ENCODE results near the gene ARL5A.

ARL5A gene

GRCh38 chr2:151792589-151792988 lies 35.6 kb downstream of the ARL5A start:
- no peak for DNase-seq

GRCh38 chr2:151791545-151791944 lies 36.7 kb downstream of the ARL5A start:
- DNase-seq = no peak

GRCh38 chr2:151790689-151791088 lies 37.5 kb downstream of the ARL5A start:
- DNase-seq = no peak

DNA sequence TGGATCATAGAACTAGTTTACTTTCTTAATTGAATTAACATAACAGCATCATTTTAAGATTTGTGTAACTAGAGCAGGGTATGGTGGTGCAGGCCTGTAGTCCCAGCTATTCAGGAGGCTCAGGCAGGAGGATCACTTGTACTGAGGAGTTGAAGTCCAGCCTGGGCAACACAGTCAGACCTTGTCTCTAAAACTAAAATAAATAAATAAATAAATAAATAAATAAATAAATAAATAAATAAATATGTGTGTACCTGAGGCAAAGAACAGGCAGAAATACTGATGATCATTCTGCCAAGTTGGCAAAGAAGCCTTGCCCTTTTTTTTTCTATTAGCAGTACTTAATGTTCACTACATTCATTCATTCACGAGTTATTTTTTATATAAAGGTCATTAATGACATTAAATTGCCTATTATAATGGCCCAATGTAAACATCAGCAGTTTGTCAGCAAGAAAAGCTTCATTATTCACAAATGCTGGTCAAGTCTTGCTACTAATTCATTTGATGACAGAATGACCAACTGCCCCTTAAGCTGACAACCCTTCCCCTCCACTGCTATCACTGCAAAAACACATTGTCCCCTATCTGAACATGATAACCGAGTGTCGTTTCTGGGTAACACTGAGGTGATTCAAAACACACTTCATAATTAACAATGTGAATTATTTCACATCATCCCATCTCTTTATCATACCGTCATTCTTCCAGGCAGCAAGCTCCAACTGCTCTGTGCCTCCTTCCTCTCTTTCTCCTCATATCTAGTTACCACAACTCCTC lies 39.0 kb downstream of the ARL5A start:
- no peak for DNase-seq

GRCh38 chr2:151786483-151786882 lies 41.7 kb downstream of the ARL5A start:
- no peak for DNase-seq

DNA sequence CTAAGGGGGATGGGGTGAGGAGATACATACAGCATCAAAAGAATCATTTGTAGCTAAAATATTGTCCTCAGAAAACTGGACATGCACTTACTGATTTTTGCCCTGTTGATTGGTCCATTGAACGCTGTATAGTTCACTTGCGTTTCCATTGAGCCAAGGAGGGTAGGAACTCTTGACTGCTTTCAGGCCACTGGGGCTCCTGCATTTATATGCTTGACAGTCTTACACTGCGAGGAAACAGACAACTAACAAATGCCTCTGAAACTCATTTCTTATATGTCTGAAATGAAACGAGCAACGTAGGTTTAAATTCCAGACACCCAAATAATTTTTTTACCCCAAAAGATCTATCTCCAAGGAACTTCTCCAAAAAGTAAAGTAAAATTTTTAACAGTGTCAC lies 42.1 kb downstream of the ARL5A start:
- DNase-seq = no peak

DNA sequence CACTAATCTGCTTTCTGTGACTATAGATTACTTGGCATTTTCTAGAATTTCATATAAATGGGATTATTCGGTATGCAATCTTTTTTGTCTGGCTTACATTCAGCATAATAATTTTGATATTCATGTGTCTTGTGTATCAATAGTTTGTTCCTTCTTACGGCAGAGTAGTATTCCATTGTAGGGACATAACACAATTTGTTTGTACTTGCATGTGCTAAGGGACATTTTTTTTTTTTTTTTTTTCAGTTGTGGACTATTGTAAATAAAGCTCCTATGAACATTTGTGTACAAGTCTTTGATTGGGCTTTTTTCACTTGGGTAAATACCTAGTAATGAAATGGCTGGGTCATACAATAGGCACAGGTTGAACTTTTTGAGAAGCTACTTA lies 45.1 kb downstream of the ARL5A start:
- DNase-seq = no peak

- no peak for DNase-seq
Measured at GRCh38 chr2:151782378-151783132, 45.7 kb downstream of the ARL5A start.

GRCh38 chr2:151781642-151782041 lies 46.6 kb downstream of the ARL5A start:
- no peak for DNase-seq

DNA sequence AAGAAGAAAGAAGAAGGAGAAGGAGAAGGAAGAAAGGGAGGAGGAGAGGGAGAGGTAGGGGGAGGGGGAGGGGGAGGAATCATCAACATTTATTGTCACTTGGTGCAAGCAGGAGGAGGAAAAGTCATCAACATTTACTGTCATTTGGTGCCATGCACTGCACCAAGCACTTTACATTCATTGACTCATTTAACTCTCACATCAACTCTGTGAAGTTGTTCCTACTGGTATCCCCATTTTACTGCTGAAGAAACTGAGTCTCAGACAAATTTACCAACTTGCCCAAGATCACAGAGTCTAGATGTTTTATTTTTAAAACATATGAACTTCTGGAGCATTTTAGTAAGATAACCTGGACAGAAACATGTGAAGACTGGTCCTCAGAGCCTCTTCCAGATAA lies 47.3 kb downstream of the ARL5A start:
- DNase-seq = no peak

GRCh38 chr2:151777935-151778334 lies 50.3 kb downstream of the ARL5A start:
- DNase-seq = no peak

DNA sequence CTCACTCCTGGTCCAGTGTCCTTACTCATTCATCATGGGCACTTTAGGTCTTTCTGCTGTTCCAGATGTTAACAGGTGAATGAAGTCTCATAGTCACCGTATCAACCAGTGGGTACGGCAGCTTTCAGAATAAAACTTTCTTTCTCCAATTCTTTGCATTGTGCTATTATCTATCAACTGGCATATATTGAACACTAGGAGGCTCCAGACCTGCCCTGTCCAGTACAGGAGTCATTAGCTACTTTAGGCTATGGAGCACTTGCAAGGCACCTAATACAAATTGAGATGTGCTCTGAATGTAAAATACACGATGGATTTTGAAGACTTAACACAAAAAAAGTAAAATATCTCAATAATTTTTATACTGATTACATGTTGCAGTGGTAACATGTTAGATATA lies 50.7 kb downstream of the ARL5A start:
- DNase-seq = no peak

DNA sequence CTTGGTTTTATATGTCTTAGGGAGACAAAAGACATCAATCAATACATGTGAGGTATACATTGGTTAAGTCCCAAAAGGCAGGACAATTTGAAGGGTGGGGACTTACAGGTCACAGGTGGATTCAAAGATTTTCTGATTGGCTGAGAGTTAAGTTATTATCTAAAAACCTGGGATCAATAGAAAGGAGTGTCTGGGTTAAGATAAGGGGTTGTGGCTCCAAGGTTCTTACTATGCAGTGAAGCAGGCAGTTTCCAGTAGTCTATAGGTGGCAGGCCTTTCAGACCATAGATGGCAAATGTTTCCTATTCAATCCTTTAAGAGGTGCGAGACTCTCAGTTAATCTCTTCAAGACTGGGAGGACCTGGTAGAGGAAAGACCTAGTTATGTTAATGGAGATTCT lies 51.9 kb downstream of the ARL5A start:
- no peak for DNase-seq

DNA sequence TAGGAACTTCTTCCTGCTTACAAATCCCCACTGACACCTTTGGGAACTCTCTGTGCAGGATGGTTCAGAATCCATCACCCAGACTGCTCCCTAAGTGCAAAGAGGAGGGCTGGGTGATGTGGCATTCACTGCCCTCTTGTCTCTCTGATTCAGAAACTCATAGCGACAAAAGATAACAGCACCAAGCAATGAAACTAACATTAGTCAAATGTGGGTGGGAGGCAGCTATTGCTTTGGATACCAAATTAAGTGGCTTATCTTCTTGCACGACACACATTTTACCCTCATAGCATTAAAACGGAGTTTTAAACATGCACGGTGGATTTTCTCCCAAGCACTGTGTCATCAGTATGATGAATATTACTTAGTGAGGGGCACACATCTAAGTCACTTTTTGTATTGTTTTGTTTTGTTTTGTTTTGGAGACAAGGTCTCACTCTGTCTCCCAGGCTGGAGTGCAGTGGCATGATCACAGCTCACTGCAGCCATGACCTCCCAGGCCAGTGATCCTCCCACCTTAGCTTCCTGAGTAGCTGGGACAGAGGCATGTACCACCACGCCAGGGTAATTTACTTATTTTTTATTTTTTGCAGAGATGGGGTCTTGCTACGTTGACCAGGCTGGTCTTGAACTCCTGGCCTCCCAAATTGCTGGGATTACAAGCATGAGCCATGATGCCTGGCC lies 53.0 kb downstream of the ARL5A start:
- DNase-seq = no peak

DNA sequence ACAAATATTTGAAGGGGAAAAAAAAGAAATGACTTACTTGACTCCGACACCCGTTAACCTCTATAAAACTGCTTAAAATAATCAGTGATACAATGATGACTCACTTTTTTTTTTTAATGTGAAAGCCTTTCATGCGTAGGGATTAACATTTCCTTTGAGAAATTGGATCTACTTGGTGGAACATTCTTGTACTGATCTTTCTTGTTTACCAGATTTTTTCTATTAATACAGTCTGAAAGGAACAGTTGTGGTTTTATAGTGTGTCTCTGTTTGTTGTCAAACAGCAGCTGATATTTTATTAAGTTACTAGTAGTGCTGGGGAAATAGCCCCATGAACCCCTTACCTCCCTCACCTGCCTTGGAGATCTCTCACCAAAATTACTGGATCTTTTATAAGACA lies 53.7 kb downstream of the ARL5A start:
- no peak for DNase-seq

DNA sequence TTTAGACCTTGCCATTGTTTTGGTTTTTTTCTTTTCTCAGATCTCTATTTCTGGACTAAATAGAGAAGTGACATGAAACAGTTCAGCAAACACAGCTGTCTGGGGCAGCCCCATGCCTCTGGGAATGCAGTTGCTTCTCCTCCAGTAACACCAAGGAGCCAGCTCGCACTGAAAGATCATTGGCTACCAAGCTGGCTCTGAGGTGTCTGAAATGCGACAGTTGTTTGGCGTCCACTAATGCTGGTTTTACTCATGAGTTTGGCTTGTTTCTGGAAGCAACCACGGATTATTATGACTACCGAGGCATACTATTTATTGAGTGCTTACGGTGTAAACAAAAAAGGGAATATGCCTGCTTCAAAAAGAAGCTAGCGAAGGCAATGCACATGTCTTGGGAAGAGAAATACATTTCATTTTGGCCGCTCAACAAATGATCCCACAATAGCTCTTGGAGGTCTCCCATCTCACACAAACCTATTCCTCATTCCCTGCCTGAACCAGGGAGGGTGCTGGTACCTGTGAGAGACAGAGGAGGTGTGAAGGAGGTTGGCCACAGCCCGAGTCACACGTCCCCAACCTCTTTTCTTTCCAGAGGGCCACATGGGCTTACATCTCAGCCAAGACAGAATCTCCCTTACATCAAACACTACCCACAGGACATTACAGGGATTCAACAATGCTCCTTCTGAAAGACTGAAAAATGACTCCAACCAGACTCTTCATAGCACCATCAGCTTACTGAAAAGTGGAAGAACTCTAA lies 56.4 kb downstream of the ARL5A start:
- no peak for DNase-seq

GRCh38 chr2:151770995-151771394 lies 57.2 kb downstream of the ARL5A start:
- DNase-seq = no peak

DNA sequence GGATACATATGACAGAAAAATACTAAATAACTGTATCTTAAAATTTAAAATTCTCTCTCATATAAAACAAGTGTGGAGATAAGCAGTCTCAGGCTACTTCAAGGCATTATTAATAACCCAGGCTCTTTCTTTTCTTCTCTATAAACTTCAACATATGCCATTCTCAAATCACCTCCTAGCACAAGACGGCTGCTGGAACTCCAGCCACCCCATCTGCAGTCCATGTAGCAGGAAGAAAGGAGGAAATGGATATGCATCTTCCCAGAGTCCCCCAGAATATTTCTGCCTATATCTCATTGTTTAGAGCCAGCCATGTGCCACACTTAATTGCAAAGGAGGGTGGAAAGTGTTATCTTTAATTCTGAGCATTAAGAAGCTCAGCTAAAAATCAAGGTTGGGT lies 58.6 kb downstream of the ARL5A start:
- no peak for DNase-seq

DNA sequence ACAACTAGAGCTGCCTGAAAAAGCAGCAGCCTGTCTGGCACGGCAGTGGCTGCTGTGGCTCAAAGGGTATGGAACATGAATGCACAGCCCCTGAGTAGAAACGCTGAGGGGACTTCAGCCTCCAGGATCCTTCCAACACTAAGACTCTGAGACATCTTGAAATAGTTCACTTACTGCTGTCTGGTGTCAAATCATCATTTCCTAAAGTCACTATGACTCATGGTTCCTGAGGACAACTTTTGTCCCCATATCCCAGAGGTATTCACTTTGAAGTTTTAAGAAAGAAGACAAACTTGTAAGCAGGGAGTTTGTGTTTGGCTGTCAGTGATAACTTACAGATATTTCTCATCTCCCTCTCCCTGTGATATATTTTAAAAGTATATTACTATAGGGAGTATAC lies 60.7 kb downstream of the ARL5A start:
- no peak for DNase-seq

GRCh38 chr2:151766437-151767153 lies 61.6 kb downstream of the ARL5A start:
- DNase-seq = no peak

DNA sequence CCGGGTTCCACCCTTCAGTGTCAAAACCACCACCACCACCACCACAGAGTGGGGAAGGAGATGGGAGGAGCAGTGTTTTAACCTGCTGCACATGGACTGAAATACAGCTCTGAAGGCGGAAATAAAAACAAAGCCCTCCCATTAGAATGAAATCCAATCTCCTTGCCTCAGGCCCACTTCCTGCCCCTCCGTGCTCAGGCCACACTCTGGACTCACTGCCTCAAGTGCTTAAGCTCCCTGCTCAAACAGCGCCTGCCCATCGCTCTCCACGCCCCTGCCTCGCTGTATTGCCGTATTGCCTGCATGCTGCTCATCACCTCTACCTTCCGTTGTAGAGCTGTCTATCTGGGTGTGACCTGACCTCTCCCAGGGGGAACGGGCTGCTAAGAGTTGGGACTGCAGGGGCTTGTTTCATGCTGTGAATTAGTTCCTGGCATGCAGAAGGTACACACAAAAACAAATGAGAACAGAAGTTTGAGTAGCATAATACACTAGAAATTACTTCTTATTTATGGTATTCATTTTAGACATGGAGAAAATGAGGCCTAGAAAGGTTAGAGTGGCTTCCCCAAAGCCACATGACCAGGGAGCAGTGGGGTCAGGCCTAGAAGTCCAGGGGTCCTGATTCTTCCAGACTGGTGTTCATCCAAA lies 62.3 kb downstream of the ARL5A start:
- peak in 1 of 2 experiments; percentile 6 for DNase-seq

- no peak for DNase-seq
Measured at GRCh38 chr2:151762694-151763093, 65.5 kb downstream of the ARL5A start.
